ENCODE data around the gene RAC3. TPM values are rescaled to one million over a fixed set of nuclear protein-coding genes. Genes with fewer than 3 reads are reported as not detected.

Gene RAC3
- total RNA-seq, 1 donor from 2014 or later = 46.0 TPM

DNA sequence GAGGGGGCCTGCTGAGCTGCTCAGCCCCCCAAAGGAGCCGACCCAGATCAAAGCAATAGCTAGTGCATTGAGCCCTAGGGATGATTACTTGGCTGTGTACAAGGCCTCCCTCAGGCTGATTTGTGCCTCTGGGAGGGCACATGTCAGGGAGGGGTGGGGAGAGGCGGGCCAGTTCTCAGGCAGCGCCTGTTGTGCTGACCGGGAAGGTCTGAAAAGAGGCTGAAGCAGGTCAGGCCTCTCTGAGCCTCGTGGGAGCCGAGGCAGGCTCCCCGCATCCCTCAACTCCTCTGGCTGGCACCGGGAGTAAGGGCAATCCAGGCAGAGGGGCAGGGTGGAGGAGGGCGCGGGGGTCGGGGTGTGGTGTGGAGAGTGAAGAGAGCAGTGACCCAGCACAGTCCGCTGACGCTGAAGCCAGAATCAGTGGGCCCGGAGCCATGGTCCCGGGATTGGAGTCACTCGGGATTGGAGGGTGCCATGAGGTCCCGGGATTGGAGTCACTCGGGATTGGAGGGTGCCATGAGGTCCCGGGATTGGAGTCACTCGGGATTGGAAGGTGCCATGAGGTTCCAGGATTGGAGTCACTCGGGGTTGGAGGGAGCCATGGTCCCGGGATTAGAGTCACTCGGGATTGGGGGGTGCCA is 3.0 kb downstream of the RAC3 start:
- no peaks in the 10 kb centered on the region for H3K36me3 Mint-ChIP-seq (ENCODE audit: unreplicated experiment)

GRCh38 chr17:82035488-82035887 is 4.0 kb downstream of the RAC3 start:
- Mint-ChIP-seq H3K27me3 (ENCODE audit: unreplicated experiment) (peaks cover 7% of the 10 kb centered on the region), H3K4me1 (ENCODE audit: low read depth, unreplicated experiment) (peaks cover 4% of the 10 kb centered on the region), H3K4me3 (ENCODE audit: unreplicated experiment) (peak overlapping the region; percentile 56), H3K27ac (ENCODE audit: unreplicated experiment) (no peak overlapping the region), H3K36me3 (ENCODE audit: unreplicated experiment) (no peaks in the 10 kb centered on the region), H3K9me3 (ENCODE audit: unreplicated experiment) (peaks cover 8% of the 10 kb centered on the region)
- no peak for DNase-seq
- TF ChIP-seq, protein P1, sequence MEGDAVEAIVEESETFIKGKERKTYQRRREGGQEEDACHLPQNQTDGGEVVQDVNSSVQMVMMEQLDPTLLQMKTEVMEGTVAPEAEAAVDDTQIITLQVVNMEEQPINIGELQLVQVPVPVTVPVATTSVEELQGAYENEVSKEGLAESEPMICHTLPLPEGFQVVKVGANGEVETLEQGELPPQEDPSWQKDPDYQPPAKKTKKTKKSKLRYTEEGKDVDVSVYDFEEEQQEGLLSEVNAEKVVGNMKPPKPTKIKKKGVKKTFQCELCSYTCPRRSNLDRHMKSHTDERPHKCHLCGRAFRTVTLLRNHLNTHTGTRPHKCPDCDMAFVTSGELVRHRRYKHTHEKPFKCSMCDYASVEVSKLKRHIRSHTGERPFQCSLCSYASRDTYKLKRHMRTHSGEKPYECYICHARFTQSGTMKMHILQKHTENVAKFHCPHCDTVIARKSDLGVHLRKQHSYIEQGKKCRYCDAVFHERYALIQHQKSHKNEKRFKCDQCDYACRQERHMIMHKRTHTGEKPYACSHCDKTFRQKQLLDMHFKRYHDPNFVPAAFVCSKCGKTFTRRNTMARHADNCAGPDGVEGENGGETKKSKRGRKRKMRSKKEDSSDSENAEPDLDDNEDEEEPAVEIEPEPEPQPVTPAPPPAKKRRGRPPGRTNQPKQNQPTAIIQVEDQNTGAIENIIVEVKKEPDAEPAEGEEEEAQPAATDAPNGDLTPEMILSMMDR (IDR thresholded peaks at IDR 0.05; ENCODE audit: partially characterized antibody, unreplicated experiment) = no peak

More for the DNA sequence above, 3.0 kb downstream of the RAC3 start:
- Mint-ChIP-seq H3K9me3 (ENCODE audit: unreplicated experiment) (peaks cover 8% of the 10 kb centered on the region), H3K4me3 (ENCODE audit: unreplicated experiment) (no peak overlapping the region), H3K4me1 (ENCODE audit: low read depth, unreplicated experiment) (peaks cover 6% of the 10 kb centered on the region), H3K27me3 (ENCODE audit: unreplicated experiment) (peaks cover 10% of the 10 kb centered on the region), H3K27ac (ENCODE audit: unreplicated experiment) (no peak overlapping the region)
- TF ChIP-seq, protein P1 (IDR thresholded peaks at IDR 0.05; ENCODE audit: partially characterized antibody, unreplicated experiment) = no peak
- no peak for DNase-seq

- TF ChIP-seq, protein P1 (IDR thresholded peaks at IDR 0.05; ENCODE audit: partially characterized antibody, unreplicated experiment) = no peak
- H3K9me3 Mint-ChIP-seq (ENCODE audit: unreplicated experiment) = peaks cover 8% of the 10 kb centered on the region
- no peaks in the 10 kb centered on the region for H3K36me3 Mint-ChIP-seq (ENCODE audit: unreplicated experiment)
- H3K27me3 Mint-ChIP-seq (ENCODE audit: unreplicated experiment) = peaks cover 8% of the 10 kb centered on the region
- H3K4me3 Mint-ChIP-seq (ENCODE audit: unreplicated experiment) = peak overlapping the region; percentile 30
- no peak overlapping the region for H3K27ac Mint-ChIP-seq (ENCODE audit: unreplicated experiment)
- DNase-seq = no peak
- peaks cover 4% of the 10 kb centered on the region for H3K4me1 Mint-ChIP-seq (ENCODE audit: low read depth, unreplicated experiment)
Measured at GRCh38 chr17:82035956-82036633, 4.6 kb downstream of the RAC3 start.

DNA sequence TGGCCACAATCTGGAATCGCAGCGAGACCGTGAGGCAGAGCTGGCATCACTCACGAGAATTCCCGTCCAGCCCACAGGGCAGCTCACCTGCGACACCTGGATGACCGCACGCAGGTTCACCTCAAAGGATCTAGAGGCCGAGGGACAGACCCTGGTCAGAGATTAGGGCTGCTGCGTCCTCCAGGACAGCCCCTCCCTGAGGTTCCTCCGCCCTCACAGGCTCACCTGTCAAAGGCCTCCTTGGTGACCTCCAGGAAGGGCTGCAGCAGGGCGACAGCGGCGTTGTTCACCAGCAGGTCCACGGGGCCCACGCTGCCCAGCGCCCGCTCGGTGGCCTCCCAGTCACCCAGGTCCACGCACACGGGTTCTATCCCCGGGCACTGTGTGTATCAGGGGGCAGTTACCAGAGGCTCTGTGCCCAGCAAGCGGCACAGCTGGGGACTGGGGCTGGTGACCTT is 5.2 kb downstream of the RAC3 start:
- peaks cover 4% of the 10 kb centered on the region for H3K4me1 Mint-ChIP-seq (ENCODE audit: low read depth, unreplicated experiment)
- TF ChIP-seq, protein P1 (IDR thresholded peaks at IDR 0.05; ENCODE audit: partially characterized antibody, unreplicated experiment) = no peak
- no peak for DNase-seq
- no peak overlapping the region for H3K27ac Mint-ChIP-seq (ENCODE audit: unreplicated experiment)
- H3K36me3 Mint-ChIP-seq (ENCODE audit: unreplicated experiment) = no peaks in the 10 kb centered on the region
- H3K9me3 Mint-ChIP-seq (ENCODE audit: unreplicated experiment) = peaks cover 11% of the 10 kb centered on the region
- peaks cover 13% of the 10 kb centered on the region for H3K27me3 Mint-ChIP-seq (ENCODE audit: unreplicated experiment)
- H3K4me3 Mint-ChIP-seq (ENCODE audit: unreplicated experiment) = peak overlapping the region; percentile 42

Data from glutamatergic neuron (in vitro differentiated cells).